Activated CD8-positive, alpha-beta memory T cell treated with anti-CD3 and anti-CD28 coated beads for 1 hour (primary cell): ENCODE results near the gene CEP295NL.
"Not testable (repeated sequence)": the region's sequence is repeated elsewhere in the genome, so short reads cannot be mapped to it uniquely, and the experiment has no call there.

Experiments used
- DNase-seq, 2 donors: peaks; one replicate each; pipeline ENCODE4 v3.0.0-alpha.2; 2020; ENCODE audit warnings: low read depth in 1 of 2; ENCODE audit errors: extremely low read depth in 1 of 2

Gene CEP295NL

DNA sequence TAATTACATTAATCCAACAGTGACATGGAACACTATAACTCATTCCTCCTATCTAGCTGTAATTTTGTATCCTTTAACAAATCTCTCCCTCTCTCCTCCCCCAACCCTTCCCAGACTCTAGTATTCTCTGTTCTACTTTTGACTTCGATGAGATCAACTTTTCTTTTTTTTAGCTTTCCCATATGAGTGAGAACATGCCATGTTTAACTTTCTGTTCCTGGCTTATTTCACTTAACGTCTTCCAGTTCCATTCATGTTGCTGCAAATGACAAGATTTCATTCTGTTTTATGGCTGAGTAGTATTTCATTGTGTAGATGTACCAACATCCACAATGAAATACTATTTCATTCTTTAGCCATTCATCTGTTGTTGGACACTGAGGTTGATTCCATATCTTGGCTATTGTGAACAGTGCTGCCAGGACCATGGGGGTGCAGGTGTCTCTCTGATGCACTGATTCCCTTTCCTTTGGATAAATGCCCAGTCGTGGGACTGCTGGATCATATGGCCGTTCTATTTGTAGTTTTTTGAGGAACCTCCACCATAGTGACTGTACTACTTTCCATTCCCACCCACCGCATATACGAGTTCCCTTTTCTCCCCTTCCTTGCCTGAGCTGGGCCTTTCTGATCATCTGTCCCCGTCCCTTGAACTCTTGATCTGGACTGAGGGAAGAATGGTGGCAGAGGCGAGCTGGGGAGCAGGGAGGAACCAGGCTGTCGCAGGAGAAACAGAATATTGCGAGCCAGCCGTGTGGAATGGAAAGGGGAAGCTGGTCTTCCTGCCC is 7.7 kb upstream of the CEP295NL start:
- no peak for DNase-seq

DNA sequence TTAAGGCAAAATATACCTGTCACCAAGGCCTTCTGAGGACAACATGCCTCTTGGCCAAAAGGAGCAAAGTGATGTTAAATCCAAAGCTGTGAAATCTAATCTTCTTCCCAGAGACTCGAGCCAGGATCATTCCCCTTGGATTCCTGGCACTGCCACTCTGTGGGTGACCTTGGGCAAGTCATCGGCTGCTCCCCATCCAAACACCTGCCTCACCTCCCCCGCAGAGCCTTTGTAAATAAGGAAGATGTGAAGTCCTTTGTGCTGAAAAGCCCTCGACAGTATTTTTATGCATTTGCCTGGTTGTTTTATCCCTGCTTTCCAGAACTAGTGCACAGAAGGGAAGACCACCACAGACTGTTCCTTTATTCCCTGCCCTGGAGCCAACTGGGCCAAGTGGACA is 5.4 kb upstream of the CEP295NL start:
- DNase-seq, result no peak

DNA sequence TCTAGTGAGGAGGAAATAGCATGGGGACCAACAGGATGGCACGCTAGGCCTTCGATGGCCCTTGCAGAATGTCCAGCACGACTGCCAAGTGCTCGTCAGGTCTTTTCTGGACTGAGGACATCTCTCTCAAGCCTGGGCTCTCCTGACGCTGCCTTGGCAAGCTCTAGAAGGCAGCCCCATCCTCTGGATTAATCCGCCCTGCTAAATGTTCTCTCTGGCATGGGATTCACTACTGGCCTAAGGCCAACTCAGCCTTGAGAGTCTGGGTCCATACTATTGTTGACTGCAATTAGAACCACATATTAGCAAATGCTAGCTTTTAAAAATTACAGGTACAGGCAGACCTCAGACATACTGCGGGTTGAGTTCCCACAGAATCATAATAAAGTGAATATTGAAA is 2.5 kb upstream of the CEP295NL start:
- DNase-seq, result no peak

DNA sequence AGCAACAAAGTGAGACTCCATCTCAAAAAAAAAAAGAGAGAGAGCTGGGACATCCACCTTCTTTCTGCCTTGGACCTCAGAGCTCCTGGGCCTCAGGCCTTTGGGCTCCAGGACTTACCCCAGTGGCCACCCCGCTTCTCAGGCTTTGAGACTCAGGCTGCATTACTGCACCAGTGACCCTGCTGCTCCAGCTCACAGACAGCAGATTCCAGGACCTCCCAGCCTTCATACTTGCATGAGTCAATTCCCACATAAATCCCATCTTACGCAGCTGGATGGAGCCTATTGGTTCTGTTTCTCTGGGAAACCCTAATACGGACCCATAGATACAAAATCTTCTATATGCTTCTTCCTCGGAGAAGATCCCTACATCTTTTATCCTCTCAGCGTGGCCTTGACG is 2.1 kb upstream of the CEP295NL start:
- DNase-seq, result no peak

DNA sequence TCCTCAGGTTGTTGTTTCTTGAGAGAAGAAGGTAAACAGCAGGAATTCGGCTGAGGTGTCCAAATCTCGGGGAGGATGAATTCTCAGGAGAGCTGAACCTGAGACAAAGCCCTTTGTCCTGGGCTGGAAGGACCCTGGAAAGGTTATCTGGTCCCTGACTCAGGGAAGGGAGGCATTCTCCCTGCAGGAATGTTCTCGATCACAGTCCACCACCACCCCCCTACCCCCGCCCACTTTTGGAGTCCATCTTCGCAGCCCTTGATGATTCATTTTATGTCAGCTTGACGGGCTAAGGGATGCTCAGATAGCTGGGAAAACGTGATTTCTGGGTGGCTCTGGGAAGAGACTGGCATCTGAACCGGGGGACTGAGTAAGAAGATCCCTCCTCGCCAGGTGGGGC is 1.4 kb upstream of the CEP295NL start:
- DNase-seq, result no peak

DNA sequence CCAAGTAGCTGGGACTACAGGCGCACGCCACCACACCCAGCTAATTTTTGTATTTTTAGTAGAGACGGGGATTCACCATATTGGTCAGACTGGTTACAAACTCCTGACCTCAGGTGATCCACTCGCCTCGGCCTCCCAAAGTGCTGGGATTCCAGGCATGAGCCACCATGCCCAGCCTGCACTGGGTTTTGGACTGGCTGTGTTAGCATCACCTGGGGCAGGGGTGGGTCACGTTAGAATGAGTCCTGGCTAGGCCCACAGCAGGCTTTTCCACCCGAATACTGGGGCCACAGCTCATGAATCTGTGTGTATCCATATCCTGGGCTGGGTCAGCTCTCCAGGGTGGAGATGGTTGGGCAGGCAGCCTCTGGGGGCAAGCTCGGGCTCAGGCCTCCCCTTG is 770 bp downstream of the CEP295NL start:
- not testable (repeated sequence) for DNase-seq

DNA sequence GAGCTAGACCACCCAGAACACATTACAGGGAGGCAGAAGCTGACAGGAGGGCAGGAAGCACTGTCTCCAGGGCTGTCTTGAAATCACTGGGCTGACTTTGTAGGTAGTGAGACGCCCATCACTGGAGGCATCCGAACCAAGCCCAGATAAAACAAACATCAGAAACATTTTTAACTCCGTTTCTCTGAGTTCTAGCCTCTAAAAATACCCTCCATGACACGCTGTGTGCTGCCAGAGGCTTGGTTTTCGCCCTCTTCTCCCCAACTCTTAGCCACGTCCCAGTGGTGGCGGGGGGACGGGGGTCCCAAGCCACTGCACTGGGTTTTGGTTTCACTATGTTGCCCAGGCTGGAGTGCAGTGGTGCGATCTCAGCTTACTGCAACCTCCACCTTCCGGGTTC is 1.2 kb downstream of the CEP295NL start:
- no peak for DNase-seq

DNA sequence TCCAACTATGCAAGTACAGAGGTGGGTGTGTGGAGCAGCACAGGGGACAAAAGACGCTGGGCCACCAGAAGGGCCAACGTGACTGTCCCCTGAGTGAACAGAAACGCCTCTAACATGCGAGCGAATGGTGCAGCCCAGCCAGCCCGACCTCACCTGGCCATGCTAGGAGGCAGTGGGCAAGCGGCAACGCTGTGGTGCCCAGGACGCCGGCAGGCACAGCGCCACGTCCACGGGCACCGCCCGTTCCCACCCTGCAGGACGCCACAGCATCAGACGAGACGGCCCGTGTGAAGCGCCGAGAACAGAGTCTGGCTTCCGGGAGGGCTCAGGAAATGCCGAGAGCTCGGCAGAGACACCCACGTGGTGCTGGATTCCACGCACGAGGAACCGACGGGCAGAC is 2.2 kb downstream of the CEP295NL start:
- no peak for DNase-seq

DNA sequence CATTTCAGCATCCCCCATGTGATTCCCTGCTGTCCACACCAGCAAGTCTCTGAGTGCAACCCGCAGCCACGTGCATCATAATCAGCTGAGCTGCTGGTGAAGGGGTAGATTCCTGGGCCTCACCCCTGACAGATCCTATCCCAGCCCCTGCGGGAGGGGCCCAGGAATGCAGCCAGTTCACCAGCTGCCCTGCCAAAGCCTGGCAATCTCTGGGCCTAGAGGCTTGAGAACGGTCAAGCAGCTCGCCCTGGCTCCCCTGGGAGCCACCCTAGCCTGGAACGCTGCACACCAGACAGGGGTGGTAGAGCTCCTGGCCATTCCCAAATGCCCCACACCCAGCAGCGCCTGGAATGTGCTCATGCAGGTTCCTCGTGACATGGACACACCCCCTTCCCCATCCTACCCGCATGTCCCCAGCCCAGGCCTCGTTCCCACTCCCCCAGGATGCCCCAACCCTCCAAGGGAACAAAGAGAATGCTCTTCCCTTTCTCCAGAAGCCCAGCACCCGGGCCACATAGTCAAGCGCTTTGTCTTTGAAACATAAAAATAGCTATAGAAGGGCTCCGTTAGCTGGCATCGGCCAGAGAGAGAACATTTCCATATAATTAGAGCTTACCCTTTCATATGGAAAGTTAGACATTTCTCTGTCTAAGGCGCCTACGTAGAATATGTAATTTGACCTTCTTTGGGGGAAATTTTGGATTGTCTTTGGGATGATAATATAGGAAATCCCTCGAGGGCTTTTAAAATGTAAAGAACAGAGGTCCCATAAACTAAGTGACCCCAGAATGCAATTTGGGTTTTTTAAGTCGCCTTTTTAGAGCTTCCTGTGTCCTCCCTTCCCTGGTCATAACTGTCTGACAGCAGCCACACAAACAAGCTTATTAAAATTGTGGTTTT is 3.4 kb downstream of the CEP295NL start:
- no peak for DNase-seq

DNA sequence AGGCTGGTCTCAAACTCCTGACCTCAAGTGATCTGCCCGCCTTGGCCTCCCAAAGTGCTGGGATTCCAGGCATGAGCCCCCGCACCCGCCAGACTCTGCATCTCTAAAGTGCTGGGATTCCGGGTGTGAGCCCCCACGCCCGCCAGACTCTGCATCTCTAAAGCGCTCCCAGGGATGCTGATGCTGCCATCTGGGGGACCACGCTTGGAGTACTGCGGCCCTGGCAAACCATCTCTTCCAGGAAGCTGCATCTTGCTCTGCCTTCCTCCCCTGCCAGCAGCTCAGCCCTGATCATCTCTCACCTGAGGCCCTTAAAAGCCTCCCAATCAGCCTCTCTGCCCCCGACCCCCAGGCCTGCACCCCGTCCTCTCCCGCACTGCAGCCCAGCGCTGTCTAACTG is 4.1 kb downstream of the CEP295NL start:
- no peak for DNase-seq

DNA sequence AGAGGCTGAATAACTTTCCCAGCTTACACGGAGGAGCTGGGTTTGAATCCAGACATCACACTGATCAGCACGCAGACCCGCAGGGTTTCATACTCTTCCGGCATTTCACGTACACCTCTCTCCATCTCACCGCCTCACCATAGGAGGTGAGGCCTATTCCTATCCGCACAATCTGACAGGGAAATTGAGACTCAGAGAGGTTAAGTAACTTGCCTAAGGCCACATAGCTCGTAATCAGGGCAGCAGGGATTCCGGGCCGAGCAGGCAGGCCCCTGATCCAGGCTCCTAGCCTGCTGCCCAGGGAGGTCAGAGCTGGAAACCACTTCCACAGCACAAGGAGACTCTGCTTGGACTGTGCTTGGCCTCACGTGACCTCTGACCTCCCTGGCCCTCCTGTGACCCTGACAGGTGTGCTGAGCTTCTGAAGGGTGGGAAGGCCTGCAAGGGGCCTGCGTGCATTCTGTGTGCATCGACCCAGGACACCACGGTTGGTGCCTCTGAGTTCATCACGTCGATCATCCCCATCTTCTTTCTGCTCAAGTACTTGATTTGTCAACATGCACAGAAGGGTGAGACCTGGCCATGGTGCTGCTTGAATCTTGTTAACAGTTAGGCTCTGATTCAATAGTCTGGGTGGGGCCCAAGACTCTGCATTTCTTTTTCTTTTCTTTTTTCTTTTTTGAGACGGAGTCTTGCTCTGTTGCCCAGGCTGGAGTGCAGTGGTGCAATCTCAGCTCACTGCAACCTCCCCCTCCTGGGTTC is 4.7 kb downstream of the CEP295NL start:
- DNase-seq, result no peak

DNA sequence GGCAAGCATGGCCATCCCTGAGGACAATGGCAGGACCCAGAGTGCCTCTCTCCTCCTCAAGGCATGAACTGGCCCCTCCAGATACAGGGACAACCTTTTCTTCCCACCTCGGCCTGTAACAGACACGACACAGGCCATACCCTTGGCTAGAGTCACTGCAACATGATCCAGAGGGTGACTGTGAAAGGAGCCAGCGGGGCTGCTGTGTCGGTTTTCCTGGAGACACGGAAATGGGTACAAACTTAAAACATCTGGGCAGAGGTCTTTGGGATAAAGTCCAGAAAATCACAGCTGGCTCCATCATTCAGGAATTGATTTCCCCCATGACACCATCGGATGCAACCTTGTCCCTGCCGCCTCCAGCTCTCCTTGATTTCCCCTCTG is 5.3 kb downstream of the CEP295NL start:
- DNase-seq, result no peak

DNA sequence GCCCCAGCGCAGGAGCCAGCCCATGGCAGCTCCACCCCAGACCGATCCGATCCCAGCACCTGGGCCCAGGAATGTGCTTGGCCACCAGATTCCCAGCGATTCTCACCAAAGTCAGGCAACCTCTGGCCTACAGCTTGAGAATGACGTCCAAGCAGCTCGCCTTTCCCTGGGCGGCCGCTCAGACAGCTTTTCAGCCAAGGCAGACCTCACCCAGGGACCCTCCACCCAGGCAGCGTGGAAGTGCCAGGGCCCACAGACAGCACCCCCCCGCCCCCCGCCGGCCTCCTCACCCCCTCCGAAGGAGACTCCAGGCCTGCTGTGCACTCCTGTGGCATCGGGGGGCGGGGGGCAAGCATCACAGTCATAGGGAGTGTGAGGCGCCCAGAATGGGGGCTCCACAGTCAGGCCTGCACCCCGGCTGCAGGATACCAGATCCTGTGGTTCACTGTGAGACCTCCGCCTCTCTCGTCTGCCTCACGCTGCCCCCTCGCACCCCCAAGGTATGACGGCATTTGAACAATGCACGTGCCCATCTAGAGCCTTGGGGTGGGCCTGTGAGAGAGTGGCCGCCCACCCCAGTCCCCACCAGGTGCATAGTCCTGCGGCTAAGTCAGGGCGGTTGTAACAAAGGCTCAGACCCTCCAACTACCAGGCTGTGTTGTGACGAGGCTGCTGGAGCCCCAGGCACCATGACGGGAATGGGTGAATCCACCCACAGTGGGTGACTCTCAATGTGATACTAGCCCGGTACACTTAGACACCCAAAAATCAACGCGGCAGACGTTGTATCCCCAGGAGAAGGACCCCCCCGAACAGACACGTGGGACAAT is 6.0 kb downstream of the CEP295NL start:
- no peak for DNase-seq

DNA sequence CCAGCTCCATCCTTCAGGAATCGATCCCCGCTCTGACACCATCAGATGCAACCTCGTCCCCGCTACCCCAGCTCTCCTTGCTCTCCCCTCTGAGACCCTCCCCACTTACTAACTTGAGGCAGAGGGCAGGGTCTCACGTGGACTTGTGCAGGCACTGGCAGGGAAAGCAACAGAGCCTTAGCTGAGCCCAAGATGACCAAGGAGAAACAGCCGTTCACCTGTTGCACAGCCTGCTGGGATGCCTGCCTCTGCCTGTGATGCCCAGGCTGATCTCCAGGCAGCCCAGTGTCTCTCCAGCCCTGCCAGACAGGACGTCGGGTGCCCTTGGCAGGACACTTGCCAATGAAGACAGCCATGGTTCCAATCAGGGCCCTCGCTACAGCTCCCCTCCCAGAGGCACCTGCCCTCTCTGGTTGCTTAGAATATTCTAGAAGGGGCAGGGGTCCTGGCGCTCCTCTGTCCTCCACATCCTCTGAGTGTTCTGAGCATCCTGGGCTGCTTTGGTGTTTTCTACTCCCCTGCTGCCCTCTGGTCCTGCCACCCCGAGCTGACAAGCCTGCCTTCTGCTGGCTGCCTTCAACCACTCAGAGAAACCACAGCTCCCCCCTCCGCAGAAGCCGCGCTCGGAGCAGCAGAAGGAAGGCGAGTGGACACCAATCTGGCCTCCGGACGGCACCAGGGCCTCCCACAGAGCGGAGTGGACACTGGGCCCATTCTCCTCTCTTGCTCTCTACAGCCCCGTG is 6.7 kb downstream of the CEP295NL start:
- DNase-seq, result no peak

DNA sequence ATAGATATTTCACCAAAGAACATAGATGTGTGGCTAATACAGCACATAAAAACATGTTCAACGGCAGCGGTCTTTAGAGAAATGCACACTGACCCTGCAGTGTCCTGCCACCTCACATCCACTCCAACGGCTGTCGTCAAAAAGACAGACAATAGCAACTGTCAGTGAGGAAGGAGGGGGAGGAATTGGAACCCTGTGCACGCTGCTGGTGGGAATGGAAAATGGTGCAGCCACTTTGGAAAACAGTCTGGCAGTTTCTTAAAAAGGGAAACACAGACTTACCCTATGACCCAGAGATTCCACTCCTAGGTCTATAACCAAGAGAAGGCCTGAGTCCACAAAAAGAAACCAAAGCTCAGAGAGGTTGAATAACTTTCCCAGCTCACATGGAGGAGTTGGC is 7.7 kb downstream of the CEP295NL start:
- no peak for DNase-seq

DNA sequence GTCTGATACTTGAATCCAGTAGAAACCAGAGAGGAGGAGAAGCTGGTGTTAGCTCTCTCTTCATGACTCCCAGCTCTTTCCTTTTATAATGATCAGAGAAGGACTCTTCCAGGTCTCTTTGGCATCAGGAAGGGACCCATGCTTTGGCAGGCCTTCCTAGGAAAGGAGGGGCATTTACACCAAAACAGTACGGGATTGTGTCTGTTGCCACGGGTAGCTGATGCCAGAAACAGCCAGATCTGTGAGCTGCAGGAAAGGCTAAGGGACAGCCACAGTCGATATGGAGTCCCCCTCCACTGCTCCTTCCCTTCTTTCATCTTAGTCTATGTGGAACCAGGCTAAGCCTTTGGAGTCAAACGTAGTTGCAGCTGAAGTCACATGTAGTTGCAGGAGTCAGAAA is 9.3 kb downstream of the CEP295NL start:
- DNase-seq, result no peak

DNA sequence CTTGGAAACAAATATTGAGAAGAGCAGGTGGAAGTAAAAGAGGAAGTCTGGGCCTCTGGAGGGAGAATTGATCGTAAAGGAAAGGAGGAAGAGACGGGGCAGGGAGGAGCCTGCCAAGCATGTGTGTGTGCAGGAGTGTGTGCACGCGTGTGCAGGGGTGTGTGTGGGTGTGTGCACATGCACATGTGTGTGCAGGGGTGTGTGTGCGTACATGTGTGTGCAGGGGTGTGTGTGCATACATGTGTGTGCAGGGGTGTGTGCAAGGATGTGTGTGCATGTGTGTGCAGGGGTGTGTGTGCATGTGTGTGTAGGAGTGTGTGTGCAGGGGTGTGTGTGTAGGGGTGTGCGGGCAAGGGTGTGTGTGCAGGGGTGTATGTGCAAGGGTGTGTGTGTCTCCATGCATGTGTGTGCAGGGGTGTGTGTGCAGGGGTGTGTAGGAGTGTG is 10.0 kb downstream of the CEP295NL start:
- DNase-seq, result no peak

DNA sequence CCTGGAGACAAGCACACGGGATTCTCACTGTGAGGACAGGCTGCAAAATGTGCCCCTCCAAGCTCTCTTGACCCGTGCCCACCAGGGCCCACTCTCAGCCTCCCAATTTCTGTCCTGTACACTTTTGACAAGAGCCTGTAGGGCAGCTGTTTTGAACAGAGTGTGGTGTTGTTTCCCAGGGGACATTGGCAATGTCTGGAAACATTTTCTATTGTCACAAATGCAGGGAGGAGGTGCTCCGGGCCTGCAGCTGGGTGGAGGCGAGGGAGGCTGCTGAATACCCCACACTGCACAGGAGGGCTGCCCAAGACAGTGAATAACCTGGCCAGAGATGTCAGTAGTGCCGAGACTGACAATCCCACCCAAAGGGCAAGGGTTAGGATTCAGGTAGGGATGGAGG is 10.5 kb downstream of the CEP295NL start:
- no peak for DNase-seq

DNA sequence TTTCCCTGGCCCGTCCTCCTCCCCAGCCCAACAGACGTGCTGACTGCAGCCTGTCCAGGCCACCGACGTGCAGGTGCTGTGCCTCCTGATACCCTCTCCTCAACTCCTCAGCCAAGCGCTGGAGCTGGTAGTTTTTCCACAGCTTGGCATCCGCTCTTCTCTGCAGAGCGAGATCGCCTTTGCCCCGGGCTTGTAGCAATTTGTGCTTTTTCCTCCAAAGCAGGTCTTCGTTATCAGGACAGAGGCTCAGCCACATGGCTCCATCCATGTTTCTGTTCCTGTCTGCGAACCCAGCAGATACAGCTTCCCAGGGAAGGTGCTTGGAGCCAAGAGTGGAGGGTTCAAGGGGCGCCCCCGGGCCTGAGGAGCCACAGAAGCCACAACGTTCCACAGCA is 10.9 kb downstream of the CEP295NL start:
- DNase-seq, result no peak
